HepG2 (cell line): Measurements from ENCODE around the gene GAS2. TPM values are rescaled to one million over a fixed set of nuclear protein-coding genes. Genes with fewer than 3 reads are reported as not detected.

Source experiments
- CHD4 ChIP-seq: fragments of 200-600 bp; sonication (generic); IDR thresholded peaks from 2 replicates; pipeline ENCODE4 v1.7.0; 2017; ENCODE audit warnings: mild to moderate bottlenecking, low read length, borderline replicate concordance
- CSRNP1 ChIP-seq: sonication (generic); formaldehyde crosslinking; IDR thresholded peaks from 2 replicates; pipeline ENCODE4 v1.8.1; 2023; ENCODE audit warnings: mild to moderate bottlenecking, missing genetic modification reagents
- HOXA9 ChIP-seq: sonication (generic); formaldehyde crosslinking; IDR thresholded peaks from 2 replicates; pipeline ENCODE4 v1.8.1; 2022; ENCODE audit warnings: missing genetic modification reagents, mild to moderate bottlenecking, moderate library complexity, borderline replicate concordance
- JUNB ChIP-seq: sonication (generic); formaldehyde crosslinking; IDR thresholded peaks from 2 replicates; pipeline ENCODE4 v1.8.0; 2022; ENCODE audit warnings: missing genetic modification reagents, mild to moderate bottlenecking, borderline replicate concordance
- KMT2B ChIP-seq: IDR thresholded peaks from 2 replicates; pipeline ENCODE4 v1.6.1; 2016; ENCODE audit warnings: missing genetic modification reagents, missing compliant biosample characterization
- MAFG ChIP-seq: sonication (generic); formaldehyde crosslinking; IDR thresholded peaks from 2 replicates; pipeline ENCODE4 v1.5.1; 2020; ENCODE audit warnings: mild to moderate bottlenecking, missing genetic modification reagents
- MED1 ChIP-seq: sonication (generic); formaldehyde crosslinking; IDR thresholded peaks from 2 replicates; pipeline ENCODE4 v1.4.0; 2020; ENCODE audit warnings: missing genetic modification reagents
- POGZ ChIP-seq: sonication (generic); formaldehyde crosslinking; IDR thresholded peaks from 2 replicates; pipeline ENCODE4 v1.4.0; 2020; ENCODE audit warnings: mild to moderate bottlenecking, missing genetic modification reagents
- SAP130 ChIP-seq: IDR thresholded peaks from 2 replicates; pipeline ENCODE4 v1.6.1; 2016; ENCODE audit warnings: low read depth
- SRSF9 ChIP-seq: fragments of 200-400 bp; formaldehyde crosslinking; IDR thresholded peaks from 2 replicates; pipeline ENCODE4 v1.6.1; 2018; ENCODE audit warnings: borderline replicate concordance, mild to moderate bottlenecking, low read depth, low read length; ENCODE audit not compliant: insufficient read depth, poor library complexity, severe bottlenecking
- TARDBP ChIP-seq: sonication (generic); formaldehyde crosslinking; IDR thresholded peaks from 2 replicates; pipeline ENCODE4 v1.8.0; 2022; ENCODE audit warnings: mild to moderate bottlenecking, missing genetic modification reagents
- THAP11 ChIP-seq: IDR thresholded peaks from 2 replicates; pipeline ENCODE4 v1.6.1; 2016; ENCODE audit warnings: missing biosample characterization, missing genetic modification reagents
- THRA ChIP-seq: sonication (generic); formaldehyde crosslinking; IDR thresholded peaks from 2 replicates; pipeline ENCODE4 v1.4.0; 2020; ENCODE audit warnings: missing genetic modification reagents, borderline replicate concordance
- ZBTB3 ChIP-seq: sonication (generic); formaldehyde crosslinking; IDR thresholded peaks from 2 replicates; pipeline ENCODE4 v1.4.0; 2020; ENCODE audit warnings: low read depth, mild to moderate bottlenecking, moderate library complexity, missing genetic modification reagents, borderline replicate concordance
- ZMYM4 ChIP-seq: sonication (generic); formaldehyde crosslinking; IDR thresholded peaks from 2 replicates; pipeline ENCODE4 v1.8.1; 2023; ENCODE audit warnings: mild to moderate bottlenecking, missing genetic modification reagents
- ZNF263 ChIP-seq: sonication (generic); formaldehyde crosslinking; IDR thresholded peaks from 2 replicates; pipeline ENCODE4 v1.4.0; 2020; ENCODE audit warnings: missing genetic modification reagents
- ZNF460 ChIP-seq: sonication (generic); formaldehyde crosslinking; IDR thresholded peaks from 2 replicates; pipeline ENCODE4 v1.5.1; 2020; ENCODE audit warnings: missing genetic modification reagents, mild to moderate bottlenecking, borderline replicate concordance
- ZNF530 ChIP-seq: sonication (generic); formaldehyde crosslinking; IDR thresholded peaks from 2 replicates; pipeline ENCODE4 v1.5.0; 2020; ENCODE audit warnings: low read depth, mild to moderate bottlenecking, missing genetic modification reagents
- ZNF644 ChIP-seq: IDR thresholded peaks from 2 replicates; pipeline ENCODE4 v1.6.1; 2016; ENCODE audit warnings: low read depth
- ZNF841 ChIP-seq: sonication (generic); formaldehyde crosslinking; IDR thresholded peaks from 2 replicates; pipeline ENCODE4 v1.8.1; 2023; ENCODE audit warnings: missing genetic modification reagents, borderline replicate concordance
- polyA plus RNA-seq, 8 experiments: library from polyadenylated mRNA; depleted of rRNA in 3 of 8; stranded (reverse) in 7 of 8; unstranded in 1 of 8; fragments of >200 nt; fragmentation: Illumina TruSeq in 4 of 8; extraction: Trizol in 4 of 8; gene quantifications; 2 replicates each; pipeline versions ENCODE4 v1.2.1 to v1.2.3, GENCODE V29; 2011 to 2016; ENCODE audit warnings: low read depth in 4 of 8, missing spikeins in 1 of 8, mixed read lengths in 1 of 8; ENCODE audit not compliant: insufficient read depth in 1 of 8
- total RNA-seq, 5 experiments: library from RNA; depleted of rRNA; stranded (reverse); fragments of >200 nt; fragmentation: Illumina TruSeq; extraction: Trizol; gene quantifications; 2 replicates each; pipeline ENCODE4 v1.2.3, GENCODE V29; 2016; ENCODE audit warnings: low read depth in 1 of 5
- TF ChIP-seq, protein P1 (sequence below): sonication (generic); formaldehyde crosslinking; IDR thresholded peaks from 2 replicates; pipeline ENCODE4 v1.8.1; 2022; ENCODE audit warnings: low read depth, mild to moderate bottlenecking, missing genetic modification reagents

The GAS2 gene
- total and polyA plus RNA-seq, 2 of the 13 experiments (the other 11 are each of a cell fraction or from before 2014, with no cell fraction given): 26.0 to 85.1 TPM

- TF ChIP-seq TARDBP (0 out of 2 replicates have a peak, but pooled peaks have one; percentile 29), SAP130 (CRISPR knock-in tag) (peak; percentile 63), MAFG (CRISPR knock-in tag) (peak; percentile 72), ZMYM4 (CRISPR knock-in tag) (peak; percentile 63; the same call in 1 of the 2 replicates), POGZ (CRISPR knock-in tag) (peak; percentile 78), MED1 (CRISPR knock-in tag) (peak; percentile 49; the same call in 1 of the 2 replicates), ZNF841 (CRISPR knock-in tag) (no peak), THAP11 (CRISPR knock-in tag) (peak; percentile 45; the same call in 1 of the 2 replicates), KMT2B (CRISPR knock-in tag) (peak; percentile 59; the same call in 1 of the 2 replicates), CHD4 (no peak; the same call in 1 of the 2 replicates), CSRNP1 (no peak), ZNF263 (CRISPR knock-in tag) (no peak), THRA (peak; percentile 61; the same call in 1 of the 2 replicates), JUNB (no peak), SRSF9 (no peak), ZNF530 (CRISPR knock-in tag) (no peak), ZNF644 (peak; percentile 89), ZBTB3 (no peak), ZNF460 (no peak), HOXA9 (no peak)
- TF ChIP-seq, protein P1, sequence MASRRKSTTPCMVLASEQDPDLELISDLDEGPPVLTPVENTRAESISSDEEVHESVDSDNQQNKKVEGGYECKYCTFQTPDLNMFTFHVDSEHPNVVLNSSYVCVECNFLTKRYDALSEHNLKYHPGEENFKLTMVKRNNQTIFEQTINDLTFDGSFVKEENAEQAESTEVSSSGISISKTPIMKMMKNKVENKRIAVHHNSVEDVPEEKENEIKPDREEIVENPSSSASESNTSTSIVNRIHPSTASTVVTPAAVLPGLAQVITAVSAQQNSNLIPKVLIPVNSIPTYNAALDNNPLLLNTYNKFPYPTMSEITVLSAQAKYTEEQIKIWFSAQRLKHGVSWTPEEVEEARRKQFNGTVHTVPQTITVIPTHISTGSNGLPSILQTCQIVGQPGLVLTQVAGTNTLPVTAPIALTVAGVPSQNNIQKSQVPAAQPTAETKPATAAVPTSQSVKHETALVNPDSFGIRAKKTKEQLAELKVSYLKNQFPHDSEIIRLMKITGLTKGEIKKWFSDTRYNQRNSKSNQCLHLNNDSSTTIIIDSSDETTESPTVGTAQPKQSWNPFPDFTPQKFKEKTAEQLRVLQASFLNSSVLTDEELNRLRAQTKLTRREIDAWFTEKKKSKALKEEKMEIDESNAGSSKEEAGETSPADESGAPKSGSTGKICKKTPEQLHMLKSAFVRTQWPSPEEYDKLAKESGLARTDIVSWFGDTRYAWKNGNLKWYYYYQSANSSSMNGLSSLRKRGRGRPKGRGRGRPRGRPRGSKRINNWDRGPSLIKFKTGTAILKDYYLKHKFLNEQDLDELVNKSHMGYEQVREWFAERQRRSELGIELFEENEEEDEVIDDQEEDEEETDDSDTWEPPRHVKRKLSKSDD: no peak
Measured at GRCh38 chr11:22680628-22681027, 14.2 kb downstream of the GAS2 start (continued).
